H54 (cell line): ENCODE results near the gene FAM174C.
A peak's percentile ranks its signal among the peaks of the same experiment; 100 is the strongest.

Experiments used
- DNase-seq: peaks from one replicate; pipeline ENCODE4 v3.0.0; 2011; ENCODE audit warnings: low spot score, mixed read lengths; ENCODE audit not compliant: insufficient read length
- FAIRE-seq: peaks from 3 replicates; lab custom pipeline; 2011; peaks lifted over from hg19 to GRCh38; lab: Jason Lieb, UNC
- POLR2A ChIP-seq: IDR thresholded peaks from 2 replicates; pipeline ENCODE4 v1.6.1; 2011; ENCODE audit warnings: low read depth, mild to moderate bottlenecking, low read length

FAM174C gene

DNA sequence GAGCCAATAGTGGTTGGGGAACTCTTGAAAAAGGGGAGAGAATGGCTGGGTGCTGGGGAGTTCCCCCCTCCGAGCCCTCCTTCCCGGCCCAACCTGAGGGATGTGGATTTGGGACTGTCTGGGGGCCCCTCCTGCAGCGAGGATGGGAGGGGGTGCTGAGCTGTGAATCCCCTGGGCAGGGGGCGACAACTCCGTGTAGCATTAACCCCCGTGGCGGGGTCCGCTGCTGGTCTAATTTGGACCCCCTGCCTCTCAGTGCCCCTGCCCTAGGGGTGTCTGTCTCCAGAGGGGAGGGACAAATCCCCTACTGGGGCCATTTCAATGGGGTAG lies 17.2 kb upstream of the FAM174C start:
- no peak for TF ChIP-seq POLR2A
- DNase-seq, result no peak
- FAIRE-seq, result no peak

DNA sequence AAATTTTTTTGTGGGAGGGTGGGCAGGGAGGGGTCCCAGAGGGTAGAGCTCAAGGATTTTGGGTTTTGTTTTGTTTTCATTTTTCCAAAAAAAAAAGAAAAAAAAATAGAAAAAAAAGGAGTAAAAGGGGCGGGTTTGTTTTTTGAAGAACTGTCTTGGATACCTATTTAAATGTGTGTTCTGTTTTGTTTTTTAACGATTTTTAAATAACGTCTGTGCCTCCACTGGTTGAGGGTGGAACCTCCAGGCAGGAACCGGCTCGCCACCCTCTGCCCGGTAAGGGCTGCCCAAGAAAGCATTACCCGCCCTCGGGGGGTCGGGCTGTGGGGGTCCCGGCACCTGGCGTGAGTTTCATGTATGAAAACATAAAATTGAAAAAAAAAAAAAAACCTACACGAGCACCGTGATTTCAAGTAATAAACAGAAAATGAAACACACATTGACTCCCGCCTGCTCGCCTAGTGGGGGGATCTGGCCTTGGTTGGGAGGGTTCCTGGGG lies 16.6 kb upstream of the FAM174C start:
- no peak for FAIRE-seq
- no peak for TF ChIP-seq POLR2A
- DNase-seq, result no peak

DNA sequence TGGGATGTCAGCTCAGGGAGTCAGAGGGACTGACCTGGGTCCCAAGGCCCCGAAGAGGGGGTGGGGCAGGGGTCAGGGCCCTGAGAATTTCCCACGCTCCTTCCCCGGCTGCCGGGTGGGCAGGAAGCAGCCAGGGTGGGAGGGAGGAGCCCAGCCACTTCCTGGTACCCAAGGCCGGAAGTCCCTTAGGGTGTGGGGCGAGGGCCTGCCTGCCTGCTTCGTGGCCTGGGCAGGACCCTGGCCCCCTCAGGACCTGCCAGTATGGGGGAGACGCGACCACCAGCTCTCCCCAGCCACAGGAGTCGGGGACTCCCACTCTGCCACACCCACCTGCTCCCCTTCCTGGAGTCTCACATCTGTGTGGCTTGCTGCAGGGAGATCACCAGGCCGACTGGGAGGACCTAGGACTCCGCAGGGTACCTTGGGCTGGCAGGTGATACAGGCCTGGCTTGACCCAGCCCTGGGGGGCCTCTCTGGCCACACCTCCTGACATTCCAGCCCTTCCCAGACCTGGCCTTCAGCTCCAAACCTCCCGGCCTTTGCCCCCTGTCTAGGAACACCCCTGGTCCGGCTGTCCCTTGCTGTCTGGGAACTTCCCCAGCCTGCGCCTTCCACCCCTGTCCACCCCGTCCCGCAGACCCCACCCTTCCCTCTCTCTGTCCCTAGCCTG lies 16.0 kb upstream of the FAM174C start:
- peak; percentile 25 for TF ChIP-seq POLR2A
- DNase-seq (peak; percentile 63), FAIRE-seq (no peak)

DNA sequence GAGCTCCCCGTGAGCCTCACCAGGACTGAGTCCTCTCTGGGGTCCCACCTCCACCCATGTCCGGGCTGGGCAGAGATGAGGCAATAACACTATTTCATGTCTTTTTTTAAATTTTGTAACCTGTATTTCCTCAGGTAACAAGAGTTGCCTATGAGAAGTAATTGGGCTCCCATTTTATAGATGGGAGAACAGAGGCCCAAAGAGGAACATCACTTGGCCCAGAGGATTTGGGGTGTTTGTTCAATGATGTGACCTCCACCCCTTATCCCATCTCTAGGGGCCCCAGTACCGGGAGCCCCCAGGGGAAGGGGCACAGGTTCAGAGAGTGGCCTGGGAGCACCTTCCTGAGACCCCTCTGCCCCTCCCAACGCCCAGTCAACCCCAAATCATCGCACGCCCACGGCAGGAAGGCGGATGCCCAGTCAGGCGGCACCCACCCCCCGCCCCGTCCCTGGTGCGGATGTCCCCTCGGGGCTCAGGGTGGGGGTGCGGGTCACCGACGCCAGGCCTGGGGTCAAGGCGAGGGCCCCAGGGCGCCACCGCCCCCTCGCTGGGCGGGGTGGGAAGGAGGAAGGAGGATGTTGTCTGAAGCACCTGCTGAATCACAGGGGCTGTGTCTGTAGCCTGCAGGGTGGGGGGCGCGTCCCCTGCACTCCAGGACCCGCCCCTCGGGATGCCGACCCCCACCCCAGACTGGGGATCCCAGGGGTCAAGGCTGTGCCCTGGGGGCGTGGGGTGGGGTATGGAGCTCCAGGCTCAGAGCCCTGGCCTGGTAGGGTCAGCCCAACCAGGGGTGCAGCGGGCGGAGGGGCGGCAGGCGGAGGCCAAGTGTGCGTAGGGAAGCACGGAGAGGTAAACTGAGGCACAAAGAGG lies 15.2 kb upstream of the FAM174C start:
- FAIRE-seq, result no peak
- no peak for DNase-seq
- TF ChIP-seq POLR2A, result no peak

DNA sequence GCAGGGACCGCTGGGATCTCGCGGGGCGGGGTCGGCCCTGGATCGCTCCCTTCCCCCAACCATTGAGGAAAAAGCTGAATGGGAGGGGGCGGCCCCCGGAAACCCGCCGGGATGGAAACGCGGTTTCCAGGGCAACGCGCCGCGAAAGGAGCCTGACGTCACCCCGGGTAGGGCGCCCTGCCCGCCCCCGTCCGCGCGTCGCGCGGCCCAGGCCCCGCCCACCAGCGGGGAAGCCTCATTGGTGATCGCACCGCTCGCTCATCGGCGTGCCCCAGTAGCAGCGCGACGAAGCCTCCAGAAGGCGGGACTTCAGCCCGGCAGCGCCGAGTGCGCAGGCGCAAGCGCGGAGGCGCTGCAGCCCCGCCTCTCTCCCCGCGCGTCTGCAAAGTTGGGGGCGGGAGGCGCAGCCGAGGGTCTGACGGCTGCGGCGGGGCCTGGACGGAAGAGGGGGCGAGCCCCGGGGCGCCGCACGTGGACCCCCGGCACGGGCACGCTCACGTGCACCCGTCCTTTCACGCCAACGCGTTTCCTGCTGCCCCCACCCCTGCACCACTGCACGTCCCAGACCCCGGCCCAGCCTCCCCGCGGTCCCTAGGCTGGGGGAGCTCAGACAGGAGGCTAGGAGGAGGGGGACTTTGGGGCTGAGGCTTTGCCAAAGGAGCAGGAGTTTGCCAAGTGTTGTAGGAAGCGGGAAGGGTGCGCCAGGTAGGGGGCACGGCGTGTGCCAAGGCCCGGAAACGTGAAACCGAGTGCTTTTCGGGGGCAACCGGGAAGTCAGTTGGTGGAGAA lies 14.4 kb upstream of the FAM174C start:
- DNase-seq (peak; percentile 85), FAIRE-seq (no peak)
- peak; percentile 14; the same call in 1 of the 2 replicates for TF ChIP-seq POLR2A

DNA sequence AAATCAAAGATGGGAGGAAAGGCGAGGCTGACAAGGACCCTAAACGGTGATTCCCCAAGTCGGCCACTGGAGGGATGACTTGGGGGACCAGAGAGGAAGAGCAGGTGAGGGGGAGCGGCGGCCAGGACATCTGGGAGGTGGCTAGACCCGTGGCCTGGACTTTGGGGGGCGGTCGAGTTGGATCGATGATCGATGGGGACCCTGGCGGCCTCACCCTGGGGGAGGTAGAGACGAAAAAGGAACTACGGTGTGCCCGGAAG lies 13.9 kb upstream of the FAM174C start:
- DNase-seq, result no peak
- FAIRE-seq, result no peak
- no peak for TF ChIP-seq POLR2A

DNA sequence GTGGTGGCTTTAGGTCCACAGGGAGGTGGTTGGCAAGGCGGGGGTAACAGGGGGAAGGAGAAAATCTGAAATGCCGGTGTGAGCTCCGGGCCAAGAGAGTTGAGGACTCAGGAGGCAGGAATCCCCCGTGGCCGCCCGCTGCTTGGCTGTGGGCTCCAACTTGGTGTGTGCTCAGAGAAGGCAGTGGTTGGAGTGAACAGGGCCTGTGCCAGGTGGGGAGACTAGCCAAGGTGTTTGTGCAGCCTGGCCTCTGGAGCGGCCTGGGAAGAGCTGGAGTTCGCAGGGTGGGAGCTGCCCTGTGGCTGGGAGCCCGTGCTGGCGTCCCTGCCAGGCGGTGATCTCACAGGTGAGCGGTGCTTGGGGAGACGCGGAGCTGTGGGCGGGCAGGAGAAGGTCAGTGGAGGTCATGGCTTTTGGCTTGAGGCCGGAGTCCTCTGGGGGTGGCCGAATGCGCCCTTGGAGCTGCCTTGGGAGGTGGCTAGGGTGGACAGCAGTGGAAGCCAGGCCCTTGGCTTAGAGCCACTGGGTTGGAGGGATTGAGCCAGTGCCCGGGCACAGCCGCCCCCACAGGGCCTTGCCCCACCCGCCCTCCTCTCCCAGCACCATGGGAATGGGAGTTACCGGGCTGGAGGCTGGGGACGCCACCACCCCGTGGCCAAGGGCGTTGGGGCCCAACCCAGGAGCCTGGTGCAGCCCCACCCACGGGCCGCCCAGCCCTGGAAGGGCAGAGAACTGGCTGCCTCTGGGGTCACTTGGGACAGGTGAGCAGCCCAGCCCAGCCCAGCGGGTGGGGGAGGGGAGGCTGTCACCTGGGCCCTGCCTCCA lies 13.3 kb upstream of the FAM174C start:
- no peak for FAIRE-seq
- TF ChIP-seq POLR2A, result no peak
- no peak for DNase-seq

DNA sequence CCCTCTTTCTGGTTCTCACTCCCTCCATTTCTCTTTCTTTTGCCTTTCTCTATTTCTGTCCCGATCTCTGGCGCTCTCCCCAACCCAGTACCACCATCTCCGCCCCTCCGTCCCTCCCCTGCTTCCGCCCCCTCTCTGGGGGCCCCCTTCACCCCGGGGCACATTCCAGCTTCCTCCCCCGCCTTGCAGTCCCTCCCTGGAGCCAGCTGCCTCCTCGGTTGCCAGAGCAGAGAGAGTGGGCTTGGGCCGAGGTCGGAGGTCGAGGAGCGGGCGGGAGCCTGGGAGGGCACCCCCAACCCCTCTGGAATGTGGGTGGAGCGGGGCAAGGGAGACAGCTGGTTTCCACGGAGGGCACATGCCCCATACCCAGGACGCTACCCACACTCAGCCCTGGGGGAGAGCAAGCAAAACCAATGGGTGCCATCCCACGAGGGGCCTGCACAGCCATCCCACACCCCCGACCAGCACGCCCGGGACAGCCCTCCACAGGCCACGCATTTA lies 12.7 kb upstream of the FAM174C start:
- DNase-seq, result no peak
- FAIRE-seq, result no peak
- no peak for TF ChIP-seq POLR2A

DNA sequence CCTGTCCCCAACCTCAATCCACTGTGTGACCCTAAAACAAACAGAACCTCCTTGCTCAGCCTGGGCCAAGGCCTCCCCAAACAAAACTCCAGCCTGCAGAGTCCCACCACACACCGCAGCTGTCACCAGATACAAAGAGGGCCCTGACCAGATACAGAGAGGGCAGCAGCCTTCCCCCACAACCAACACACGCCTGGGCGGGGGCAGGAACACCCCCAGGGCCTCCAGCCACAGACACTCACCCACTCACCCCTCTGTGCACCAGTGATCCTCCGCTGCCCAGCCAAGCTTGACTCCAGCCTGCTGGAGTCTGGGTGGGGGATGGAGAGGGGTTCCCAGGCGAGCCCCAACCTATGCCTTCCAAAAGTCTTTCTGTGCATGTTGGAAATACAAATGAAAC lies 12.1 kb upstream of the FAM174C start:
- FAIRE-seq (no peak), DNase-seq (no peak)
- TF ChIP-seq POLR2A, result no peak

DNA sequence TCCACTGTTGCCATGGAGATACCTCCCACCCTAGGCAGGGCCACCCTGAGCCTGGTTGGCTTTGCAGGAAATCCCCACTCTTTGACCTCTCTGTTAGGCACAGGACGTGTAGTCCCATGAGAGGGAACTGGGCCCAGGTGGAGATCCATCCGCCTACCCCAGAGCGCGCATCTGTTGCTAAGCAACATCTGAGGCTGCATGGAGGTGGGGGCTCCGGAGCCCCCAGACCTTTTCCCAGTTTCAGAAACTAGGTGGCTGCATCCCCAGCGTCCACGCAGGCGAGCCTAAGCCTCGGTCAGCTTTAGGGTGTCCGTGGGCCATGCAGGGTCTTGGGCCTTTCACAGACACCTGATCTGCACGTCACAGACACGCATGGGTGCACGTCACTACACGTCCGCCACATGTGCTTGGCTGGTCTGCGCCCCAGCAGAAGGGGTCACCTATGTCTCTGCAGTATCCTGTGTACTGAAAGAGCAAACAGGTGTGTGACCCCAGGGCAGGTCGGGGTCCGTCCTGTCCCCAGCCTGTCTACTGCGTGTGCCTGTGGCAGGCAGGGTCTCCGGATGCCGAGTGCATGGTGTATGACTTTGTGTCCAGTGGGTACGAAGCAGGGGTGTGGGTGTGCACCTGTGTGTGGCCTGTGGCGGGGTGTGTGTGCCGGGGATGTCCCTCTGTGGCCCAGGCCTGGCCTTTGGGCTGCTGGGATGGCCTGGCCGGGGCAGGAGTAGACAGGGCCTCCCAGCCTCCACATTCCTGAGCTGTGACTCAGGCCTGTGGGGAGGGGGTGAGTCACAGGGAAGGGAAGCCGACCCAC lies 10.3 kb upstream of the FAM174C start:
- FAIRE-seq, result no peak
- peak; percentile 95 for DNase-seq
- TF ChIP-seq POLR2A, result no peak

DNA sequence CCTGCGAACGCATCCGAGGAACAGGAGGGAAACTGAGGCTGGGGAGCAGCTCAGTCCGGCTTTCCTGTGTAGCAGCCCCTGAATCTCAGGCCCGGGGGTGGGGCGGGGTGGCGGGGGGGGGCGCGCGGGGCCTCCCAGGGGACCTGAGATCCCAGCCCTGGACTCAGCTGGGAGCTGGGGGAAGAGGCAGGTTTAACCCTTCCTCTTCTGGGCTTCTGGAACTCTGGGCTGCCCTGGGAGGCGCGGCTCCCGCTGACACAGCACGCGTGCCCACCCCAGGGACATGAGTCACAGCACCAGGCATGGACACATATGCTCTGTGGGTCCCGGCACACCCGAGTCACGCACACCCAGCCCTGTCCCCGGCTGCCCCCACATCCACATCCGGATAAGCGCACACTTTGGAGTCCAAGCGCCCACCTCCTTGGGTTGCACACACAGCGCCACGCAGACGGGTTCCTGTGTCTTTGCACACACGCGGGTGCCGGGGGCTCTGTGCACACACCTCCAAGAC lies 9.7 kb upstream of the FAM174C start:
- no peak for TF ChIP-seq POLR2A
- no peak for FAIRE-seq
- no peak for DNase-seq
